H1 (cell line): ENCODE measurements around the gene CYP4V2. TPM values are rescaled to one million over a fixed set of nuclear protein-coding genes. Genes with fewer than 3 reads are reported as not detected.

Source experiments
- CTCF ChIA-PET: fragments of 300-600 bp; sonication (Branson Sonifier 250); formaldehyde crosslinking; loops from one replicate; lab custom pipeline; 2021; ENCODE audit not compliant: partially characterized antibody; lab: Charles Lee
- POLR2A ChIA-PET: fragments of 300-600 bp; sonication (Branson Sonifier 250); formaldehyde crosslinking; loops from one replicate; lab custom pipeline; 2021; ENCODE audit warnings: inconsistent platforms; ENCODE audit not compliant: partially characterized antibody; lab: Charles Lee
- DNase-seq, 2 experiments: peaks; one replicate each; pipeline versions ENCODE4 v3.0.0 to v3.0.0-alpha.2; 2010 to 2022; ENCODE audit warnings: low spot score in 2 of 2, low read depth in 1 of 2, mixed read lengths in 1 of 2
- FAIRE-seq: peaks from 2 replicates; lab custom pipeline; 2011; peaks lifted over from hg19 to GRCh38; lab: Jason Lieb, UNC
- H2AFZ ChIP-seq: 2 replicates; pipeline ENCODE4 v1.8.1; 2012; ENCODE audit warnings: low read length, inconsistent platforms
- H2AK5ac ChIP-seq: 2 replicates; pipeline ENCODE4 v1.6.1; 2013; ENCODE audit warnings: low read depth, low read length
- H2BK120ac ChIP-seq: replicated peaks from 2 replicates; pipeline ENCODE3; 2013; ENCODE audit warnings: low read depth, low read length, inconsistent platforms
- H2BK12ac ChIP-seq: 2 replicates; pipeline ENCODE4 v1.6.1; 2013; ENCODE audit warnings: low read depth, low read length
- H2BK15ac ChIP-seq: 2 replicates; pipeline ENCODE4 v1.6.1; 2013; ENCODE audit warnings: low read length
- H2BK20ac ChIP-seq: 2 replicates; pipeline ENCODE4 v1.6.1; 2013; ENCODE audit warnings: low read length
- H2BK5ac ChIP-seq: 2 replicates; pipeline ENCODE4 v1.6.1; 2013; ENCODE audit warnings: low read depth, low read length
- H3K14ac ChIP-seq: 2 replicates; pipeline ENCODE4 v1.6.1; 2013; ENCODE audit warnings: inconsistent platforms; ENCODE audit not compliant: insufficient read length
- H3K18ac ChIP-seq: 2 replicates; pipeline ENCODE4 v1.6.1; 2013; ENCODE audit warnings: low read length; ENCODE audit errors: extremely low read depth
- H3K23ac ChIP-seq: 2 replicates; pipeline ENCODE4 v1.6.1; 2013; ENCODE audit warnings: inconsistent platforms; ENCODE audit not compliant: insufficient read length
- H3K23me2 ChIP-seq: 2 replicates; pipeline ENCODE4 v1.6.1; 2013; ENCODE audit warnings: low read depth, low read length
- H3K27ac ChIP-seq: 2 replicates; pipeline ENCODE4 v1.6.1; 2011; ENCODE audit warnings: low read depth, low read length, inconsistent platforms
- H3K27me3 ChIP-seq, 4 experiments: replicated peaks in 1 of 4; 1 replicate in 1 of 4; 2 replicates in 3 of 4; pipeline versions ENCODE4 v1.6.1 to v1.8.1; 2011 to 2013; ENCODE audit warnings: low read length in 3 of 4, mild to moderate bottlenecking in 3 of 4, inconsistent platforms in 2 of 4, mixed read lengths in 2 of 4, moderate library complexity in 1 of 4; ENCODE audit not compliant: control insufficient read depth in 3 of 4, insufficient read depth in 3 of 4; ENCODE audit errors: extremely low read depth in 1 of 4
- H3K36me3 ChIP-seq, 4 experiments: 2 replicates each; pipeline versions ENCODE4 v1.6.1 to v1.8.1; 2011 to 2013; ENCODE audit warnings: mild to moderate bottlenecking in 4 of 4, low read length in 3 of 4, moderate library complexity in 2 of 4, control low read depth in 1 of 4, inconsistent platforms in 1 of 4; ENCODE audit not compliant: insufficient read depth in 4 of 4, control insufficient read depth in 2 of 4
- H3K4ac ChIP-seq: replicated peaks from 2 replicates; pipeline ENCODE3; 2013; ENCODE audit warnings: low read length, low read depth, mixed read lengths, inconsistent platforms; ENCODE audit not compliant: insufficient read length
- H3K4me1 ChIP-seq, 4 experiments: replicated peaks in 1 of 4; 1 replicate in 1 of 4; 2 replicates in 3 of 4; pipeline versions ENCODE4 v1.6.1 to v1.8.1; 2011 to 2013; ENCODE audit warnings: low read length in 3 of 4, inconsistent platforms in 2 of 4, mixed read lengths in 1 of 4; ENCODE audit not compliant: insufficient read depth in 4 of 4, control insufficient read depth in 3 of 4
- H3K4me2 ChIP-seq, 2 experiments: 2 replicates each; pipeline versions ENCODE4 v1.6.1 to v1.8.1; 2011 to 2013; ENCODE audit warnings: low read depth in 2 of 2, low read length in 2 of 2, control low read depth in 1 of 2, inconsistent platforms in 1 of 2, mild to moderate bottlenecking in 1 of 2; ENCODE audit not compliant: insufficient read depth in 1 of 2
- H3K4me3 ChIP-seq, 4 experiments: fragments of 200-600, 300-600 bp in 1 of 4; sonication (generic), shearing (Covaris generic), sonication (Bioruptor Twin) in 1 of 4; 2 replicates each; pipeline versions ENCODE4 v1.5.1 to v1.8.1; 2011 to 2016; ENCODE audit warnings: low read length in 4 of 4, low read depth in 3 of 4, control low read depth in 2 of 4, inconsistent platforms in 2 of 4, mild to moderate bottlenecking in 2 of 4, mixed read lengths in 1 of 4, moderate library complexity in 1 of 4; ENCODE audit not compliant: insufficient read depth in 2 of 4; ENCODE audit errors: extremely low read depth in 1 of 4
- H3K56ac ChIP-seq: replicated peaks from 2 replicates; pipeline ENCODE3; 2013; ENCODE audit warnings: low read depth, mild to moderate bottlenecking, mixed read lengths, low read length, inconsistent platforms; ENCODE audit not compliant: insufficient read length
- H3K79me1 ChIP-seq: 2 replicates; pipeline ENCODE4 v1.6.1; 2013; ENCODE audit warnings: low read depth, low read length, control low read depth
- H3K79me2 ChIP-seq, 2 experiments: 2 replicates each; pipeline versions ENCODE4 v1.6.1 to v1.8.1; 2012 to 2013; ENCODE audit warnings: low read length in 2 of 2, mild to moderate bottlenecking in 2 of 2, inconsistent platforms in 1 of 2; ENCODE audit not compliant: insufficient read depth in 2 of 2, control insufficient read depth in 1 of 2
- H3K9ac ChIP-seq, 4 experiments: replicated peaks in 1 of 4; 1 replicate in 1 of 4; 2 replicates in 3 of 4; pipeline versions ENCODE4 v1.6.1 to v1.8.1; 2011 to 2013; ENCODE audit warnings: low read depth in 3 of 4, low read length in 3 of 4, control low read depth in 2 of 4, mild to moderate bottlenecking in 2 of 4, moderate library complexity in 2 of 4, inconsistent platforms in 1 of 4; ENCODE audit errors: extremely low read depth in 1 of 4
- H3K9me3 ChIP-seq, 2 experiments: 2 replicates each; pipeline versions ENCODE4 v1.6.1 to v1.8.1; 2012 to 2013; ENCODE audit warnings: mild to moderate bottlenecking in 2 of 2, moderate library complexity in 2 of 2, control low read depth in 1 of 2, inconsistent platforms in 1 of 2, low read depth in 1 of 2, low read length in 1 of 2, mixed read lengths in 1 of 2; ENCODE audit not compliant: insufficient read depth in 2 of 2
- H4K20me1 ChIP-seq, 2 experiments: replicated peaks in 1 of 2; 2 replicates each; pipeline versions ENCODE3 to v1.8.1; 2011 to 2013; ENCODE audit warnings: inconsistent platforms in 2 of 2, low read length in 2 of 2, mild to moderate bottlenecking in 1 of 2; ENCODE audit not compliant: insufficient read depth in 2 of 2, control insufficient read depth in 1 of 2
- H4K5ac ChIP-seq: 2 replicates; pipeline ENCODE4 v1.6.1; 2013; ENCODE audit warnings: low read length, low read depth, mixed read lengths, inconsistent platforms; ENCODE audit not compliant: insufficient read length
- H4K8ac ChIP-seq: 2 replicates; pipeline ENCODE4 v1.8.0; 2013; ENCODE audit warnings: mild to moderate bottlenecking, moderate library complexity, low read length, inconsistent platforms; ENCODE audit not compliant: insufficient read depth; ENCODE audit errors: extremely low read depth
- H4K91ac ChIP-seq: replicated peaks from 2 replicates; pipeline ENCODE3; 2013; ENCODE audit warnings: low read length, mixed read lengths, inconsistent platforms; ENCODE audit not compliant: insufficient read length
- CHD1 ChIP-seq: IDR thresholded peaks from 2 replicates; pipeline ENCODE4 v1.6.1; 2012; ENCODE audit warnings: low read depth, low read length, improper control_type of control experiment
- CTBP2 ChIP-seq: IDR thresholded peaks from 2 replicates; pipeline ENCODE4 v1.7.0; 2011; ENCODE audit warnings: borderline replicate concordance, mild to moderate bottlenecking, moderate library complexity, mixed read lengths, low read length; ENCODE audit not compliant: insufficient read depth, insufficient read length
- CTCF ChIP-seq, 3 experiments: IDR thresholded peaks; 1 replicate in 2 of 3; 2 replicates in 1 of 3; pipeline versions ENCODE4 v1.5.1 to v1.6.1; 2011; ENCODE audit warnings: low read length in 3 of 3, mild to moderate bottlenecking in 3 of 3, inconsistent platforms in 2 of 3, low read depth in 1 of 3, moderate library complexity in 1 of 3; ENCODE audit not compliant: insufficient read depth in 1 of 3; ENCODE audit errors: control extremely low read depth in 1 of 3
- KDM4A ChIP-seq: IDR thresholded peaks from one replicate; pipeline ENCODE4 v1.7.1; 2012; ENCODE audit warnings: low read depth, mild to moderate bottlenecking, moderate library complexity, low read length, inconsistent platforms; ENCODE audit not compliant: severe bottlenecking
- RBBP5 ChIP-seq: IDR thresholded peaks from 2 replicates; pipeline ENCODE4 v1.7.1; 2012; ENCODE audit warnings: low read depth, mild to moderate bottlenecking, inconsistent platforms, low read length, moderate library complexity, borderline replicate concordance
- WGBS, 2 experiments: shearing (Covaris generic) in 1 of 2; methylation state at CpG; one replicate each; pipeline versions ENCODE4 v1.1.6 to v1.1.7; 2013 to 2015; ENCODE audit warnings: low lambda C conversion rate in 2 of 2, mixed read lengths in 2 of 2, inconsistent platforms in 1 of 2, low coverage in 1 of 2, missing lambda C conversion rate in 1 of 2; ENCODE audit not compliant: insufficient replicate concordance in 2 of 2, insufficient coverage in 1 of 2, insufficient read length in 1 of 2; ENCODE audit errors: extremely low coverage in 1 of 2, missing lambda C conversion rate in 1 of 2; 5-methylcytosine and 5-hydroxymethylcytosine counted together
- polyA plus RNA-seq, 7 experiments: library from polyadenylated mRNA; depleted of rRNA in 3 of 7; stranded (reverse) in 5 of 7; unstranded in 2 of 7; fragments of >200 nt in 5 of 7; fragments of 200-250 nt in 2 of 7; gene quantifications; 1 replicate in 5 of 7; 2 replicates in 1 of 7; 4 replicates in 1 of 7; pipeline versions ENCODE4 v1.2.1 to v1.2.3, GENCODE V29; 2011 to 2013; ENCODE audit warnings: missing spikeins in 2 of 7, mixed read lengths in 2 of 7
- total RNA-seq: library from RNA; stranded (reverse); fragmentation: NEBNext Ultra II Directional; extraction: Animal tissue kit (Norgen Biotek cat#: 25700); gene quantifications from 2 replicates; pipeline ENCODE4 v1.2.1, GENCODE V29; 2021

Gene CYP4V2
- total and polyA plus RNA-seq, 2 of the 8 experiments (the other 6 are each of a cell fraction or from before 2014, with no cell fraction given): 0.65 to 1.0 TPM

DNA sequence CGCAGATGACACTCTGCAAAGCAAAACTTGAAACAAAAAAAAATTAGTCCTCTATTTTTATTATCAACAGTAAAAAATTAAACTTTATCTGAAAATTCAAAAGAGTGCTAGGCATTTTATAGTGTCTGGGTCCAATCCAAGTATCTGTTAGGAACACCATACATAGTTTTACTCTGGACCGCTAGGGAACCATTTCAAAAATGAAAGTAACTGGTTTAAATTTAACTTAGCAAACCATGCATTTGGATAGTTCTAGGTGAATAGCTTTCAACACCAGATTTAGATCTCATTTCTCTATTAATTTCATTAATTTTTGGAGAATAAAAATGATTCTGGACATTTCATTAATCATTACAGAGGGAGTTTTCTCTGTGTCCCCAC is 37.1 kb downstream of the CYP4V2 start:
- no peak overlapping the region for H3K4ac ChIP-seq
- H2BK5ac ChIP-seq: no peak overlapping the region
- no peak overlapping the region for H3K23ac ChIP-seq
- H3K27me3 ChIP-seq: no peaks in the 10 kb centered on the region
- H3K14ac ChIP-seq: no peak overlapping the region
- no peak for DNase-seq
- no peak overlapping the region for H2BK15ac ChIP-seq
- H3K56ac ChIP-seq: no peak overlapping the region
- no peak overlapping the region for H3K4me3 ChIP-seq
- H3K79me2 ChIP-seq: no peaks in the 10 kb centered on the region
- H2BK12ac ChIP-seq: no peak overlapping the region
- no peaks in the 10 kb centered on the region for H4K20me1 ChIP-seq
- H2BK20ac ChIP-seq: no peak overlapping the region
- H2BK120ac ChIP-seq: no peak overlapping the region
- no peak overlapping the region for H3K4me2 ChIP-seq
- H2AFZ ChIP-seq: no peak overlapping the region
- CTCF ChIA-PET: interaction anchor here (0.6 to 2.1 kb wide), 3 partner anchors 10 to 27 kb away, joined by 3 to 7 read pairs (median 3); no protein-coding TSS in a partner anchor
- H3K4me1 ChIP-seq: peaks cover 0 to 8% (median 0%) of the 10 kb centered on the region in 4 experiments; a peak in 2 of 7 replicates
- H4K8ac ChIP-seq: no peak overlapping the region
- no peak overlapping the region for H3K18ac ChIP-seq
- POLR2A ChIA-PET: interaction anchor here (2.0 kb wide), 1 partner anchor 13 kb away, joined by 7 read pairs; no protein-coding TSS in a partner anchor
- peaks cover 13 to 20% of the 10 kb centered on the region in 2 experiments for H3K9me3 ChIP-seq
- no peak overlapping the region for H3K9ac ChIP-seq
- no peaks in the 10 kb centered on the region; the same call in 1 of the 2 replicates for H3K23me2 ChIP-seq
- no peak overlapping the region for H3K27ac ChIP-seq
- H3K36me3 ChIP-seq: no peaks in the 10 kb centered on the region
- 98% methylated on average over 2 of the region's 2 CpGs; no CpG with 5 or more reads in 1 of the 2 experiments for WGBS, 2 experiments
- H4K5ac ChIP-seq: no peak overlapping the region
- no peaks in the 10 kb centered on the region for H3K79me1 ChIP-seq
- H4K91ac ChIP-seq: no peak overlapping the region
- no peak for FAIRE-seq
- no peak overlapping the region for H2AK5ac ChIP-seq
- TF ChIP-seq CHD1 (no peak), CTCF (IDR thresholded peaks at IDR 0.05; ENCODE audit: control extremely low read depth in 1 of 3, insufficient read depth in 1 of 3, low read depth in 1 of 3, low read length in 3 of 3) (no peak), KDM4A (no peak), RBBP5 (no peak), CTBP2 (no peak)
